Urothelium cell line (cell line): ENCODE measurements around the gene GNAT1.

Source experiments
- DNase-seq: peaks from one replicate; pipeline ENCODE4 v3.0.0; 2011; ENCODE audit warnings: low spot score, mixed read lengths
- FAIRE-seq: peaks from 2 replicates; lab custom pipeline; 2011; peaks lifted over from hg19 to GRCh38; lab: Jason Lieb, UNC

GNAT1 gene

DNA sequence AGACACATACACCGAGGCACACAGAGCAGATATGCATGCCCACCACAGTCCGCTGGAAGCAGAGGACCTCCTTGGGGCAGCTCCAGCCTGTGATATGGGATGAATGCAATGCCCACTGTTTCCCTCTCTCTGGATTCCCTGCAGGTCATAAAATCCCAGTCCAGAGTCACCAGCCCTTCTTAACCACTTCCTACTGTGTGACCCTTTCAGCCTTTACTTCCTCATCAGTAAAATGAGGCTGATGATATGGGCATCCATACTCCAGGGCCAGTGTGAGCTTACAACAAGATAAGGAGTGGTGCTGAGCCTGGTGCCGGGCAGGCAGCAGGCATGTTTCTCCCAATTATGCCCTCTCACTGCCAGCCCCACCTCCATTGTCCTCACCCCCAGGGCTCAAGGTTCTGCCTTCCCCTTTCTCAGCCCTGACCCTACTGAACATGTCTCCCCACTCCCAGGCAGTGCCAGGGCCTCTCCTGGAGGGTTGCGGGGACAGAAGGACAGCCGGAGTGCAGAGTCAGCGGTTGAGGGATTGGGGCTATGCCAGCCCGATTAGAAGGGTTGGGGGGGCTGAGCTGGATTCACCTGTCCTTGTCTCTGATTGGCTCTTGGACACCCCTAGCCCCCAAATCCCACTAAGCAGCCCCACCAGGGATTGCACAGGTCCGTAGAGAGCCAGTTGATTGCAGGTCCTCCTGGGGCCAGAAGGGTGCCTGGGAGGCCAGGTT, at the start of gene GNAT1:
GNAT1 (plus strand) TSS at position 675 of the 725 bp plus-strand sequence. CDS start 116 bp downstream, outside the sequence.
- FAIRE-seq = no peak
- DNase-seq = no peak

DNA sequence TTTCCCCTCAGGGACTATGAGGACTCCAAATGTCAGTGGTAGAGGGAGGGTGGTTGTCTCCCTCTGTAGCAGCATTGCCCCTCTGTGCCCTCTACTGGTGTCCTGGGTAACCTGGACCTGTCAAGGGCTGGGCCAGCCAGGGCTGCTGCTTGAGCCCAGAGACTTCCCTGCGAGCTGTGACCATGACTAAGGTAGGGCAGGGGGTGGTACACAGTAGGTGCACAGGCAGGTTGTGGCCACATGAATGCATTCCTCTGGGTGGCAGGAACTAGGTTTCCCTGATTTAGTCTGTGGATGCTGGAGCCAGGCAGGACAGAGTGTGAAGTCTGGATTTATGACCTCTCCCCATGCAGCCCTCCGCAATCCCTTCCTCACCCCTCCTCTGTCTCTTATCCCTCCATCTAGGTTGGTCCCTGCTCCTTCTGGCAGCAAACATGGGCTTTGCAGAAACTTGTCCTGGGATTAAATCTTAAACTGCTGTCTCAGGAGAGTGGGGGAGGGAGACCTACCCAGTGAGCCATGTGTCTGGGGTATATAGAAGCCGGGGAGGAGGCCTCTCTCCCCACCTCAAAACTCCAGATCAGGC, 45.0 kb upstream of the GNAT1 start:
- DNase-seq (no peak), FAIRE-seq (no peak)

DNA sequence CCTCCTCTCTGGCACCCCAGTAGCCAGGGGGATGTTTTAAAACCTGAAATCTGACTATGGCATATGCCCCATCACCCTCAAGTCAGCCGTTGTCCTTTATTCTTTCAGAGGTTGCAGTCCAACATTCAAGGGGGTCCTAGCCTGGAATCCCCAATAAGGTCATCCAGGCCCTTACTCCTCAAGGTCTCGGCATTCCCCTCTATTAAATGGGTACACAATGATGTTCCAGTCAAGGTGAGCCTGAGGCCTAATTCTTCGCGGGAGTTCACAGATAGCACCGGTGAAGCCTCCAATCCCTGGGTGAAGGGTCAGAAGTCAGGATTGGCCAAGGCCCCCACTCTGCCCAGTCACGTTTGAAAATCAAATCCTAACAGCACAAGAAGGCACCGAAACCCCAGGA, 44.4 kb upstream of the GNAT1 start:
- FAIRE-seq = no peak

DNA sequence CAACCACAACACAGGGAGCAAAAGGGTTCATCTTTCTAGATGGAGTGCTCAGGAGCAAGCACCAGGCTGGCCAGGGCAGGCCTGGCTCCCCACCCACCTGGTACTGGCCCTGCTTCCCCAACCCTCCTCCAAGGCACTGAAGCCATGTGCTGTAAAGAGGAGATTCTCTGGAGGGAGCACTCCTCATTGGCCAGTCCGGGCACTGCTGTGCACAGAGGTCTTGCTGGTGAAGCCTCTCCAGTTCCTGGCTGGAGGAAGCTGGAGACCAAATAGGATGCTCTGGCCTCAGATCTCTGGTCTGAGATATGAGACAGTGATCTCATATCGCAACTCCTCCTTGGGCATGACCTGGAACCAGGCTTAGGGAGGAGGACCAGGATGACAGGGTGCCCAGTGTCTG, 44.0 kb upstream of the GNAT1 start:
- no peak for FAIRE-seq
- DNase-seq = no peak

More for the DNA sequence above, 44.4 kb upstream of the GNAT1 start:
- DNase-seq = no peak

DNA sequence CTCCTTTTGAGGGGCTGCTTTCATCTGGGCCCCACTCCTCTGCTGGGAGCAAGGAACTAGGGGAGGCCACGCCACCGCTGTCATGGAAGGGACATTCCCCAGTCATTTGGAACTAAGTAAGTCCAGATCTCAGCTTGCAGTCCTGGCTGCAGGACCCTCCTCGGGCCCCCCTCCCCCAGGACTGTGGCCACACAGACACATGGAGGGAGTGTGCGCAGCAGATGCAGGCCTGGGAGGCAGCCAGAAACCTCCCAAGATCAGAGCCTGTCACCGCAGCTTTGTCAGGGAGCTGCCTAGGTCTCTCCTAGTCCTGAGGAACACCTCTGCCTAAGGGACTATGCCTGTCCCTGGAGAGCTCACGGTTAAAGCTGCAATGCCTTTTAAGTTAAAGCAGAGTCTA, 43.5 kb upstream of the GNAT1 start:
- DNase-seq (no peak), FAIRE-seq (no peak)

DNA sequence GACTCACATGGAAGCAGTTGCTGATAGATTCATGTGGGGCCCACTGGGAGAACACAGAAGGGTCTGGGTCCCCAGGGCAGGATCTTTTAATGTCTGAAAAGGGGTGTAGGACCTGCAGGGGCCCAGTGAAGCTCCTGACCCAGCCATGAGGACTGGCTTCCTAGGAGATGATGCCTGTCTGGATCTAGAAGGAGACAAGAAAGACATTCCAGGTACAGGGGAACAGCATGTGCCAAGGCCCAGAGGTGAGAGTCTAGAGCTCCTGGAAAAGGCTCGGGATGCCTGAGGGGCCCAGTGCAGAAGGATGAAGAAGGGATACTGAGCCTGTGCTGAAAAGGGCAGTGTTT, 41.0 kb upstream of the GNAT1 start:
- FAIRE-seq (no peak), DNase-seq (no peak)

DNA sequence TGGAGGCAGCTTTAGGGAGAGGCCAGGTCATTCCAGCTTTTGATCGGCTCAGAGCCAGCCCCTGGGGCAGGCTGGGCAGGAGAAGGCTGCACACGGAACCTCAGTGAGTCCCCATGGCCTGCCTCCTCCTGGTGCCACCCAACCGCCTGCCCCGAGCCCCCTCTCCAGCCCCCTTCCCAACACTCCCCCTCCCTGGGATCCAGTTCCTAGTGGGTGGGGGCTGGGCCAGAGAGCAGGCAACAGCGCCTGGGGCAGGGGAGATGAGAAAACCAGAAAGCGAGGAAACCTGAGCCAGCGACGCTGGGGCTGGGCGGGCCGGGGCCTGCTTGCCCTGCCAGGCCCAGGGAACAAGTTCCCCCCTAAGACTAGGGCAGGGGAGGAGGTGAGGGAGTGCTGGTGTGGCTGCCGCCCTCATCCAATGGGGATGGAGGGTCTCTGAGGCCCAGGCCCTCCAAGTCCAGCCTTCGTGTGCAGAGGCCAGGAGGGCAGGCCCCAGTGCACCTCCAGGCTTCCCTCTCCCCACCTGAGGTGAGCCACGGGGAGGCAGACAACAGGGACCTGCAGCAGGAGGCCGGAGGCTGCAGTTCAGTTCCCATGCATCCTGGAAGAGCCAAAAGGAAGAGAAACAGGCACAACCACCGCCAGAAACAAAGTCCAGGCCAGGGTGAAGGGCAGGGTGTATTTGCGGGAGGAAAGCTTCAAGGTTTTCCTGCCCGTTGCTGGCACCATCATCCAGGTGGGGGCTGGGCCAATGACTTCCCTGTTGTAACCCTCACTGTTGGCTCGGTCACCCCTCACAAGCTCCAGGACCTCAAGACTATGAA, 40.3 kb upstream of the GNAT1 start:
- no peak for FAIRE-seq
- no peak for DNase-seq

DNA sequence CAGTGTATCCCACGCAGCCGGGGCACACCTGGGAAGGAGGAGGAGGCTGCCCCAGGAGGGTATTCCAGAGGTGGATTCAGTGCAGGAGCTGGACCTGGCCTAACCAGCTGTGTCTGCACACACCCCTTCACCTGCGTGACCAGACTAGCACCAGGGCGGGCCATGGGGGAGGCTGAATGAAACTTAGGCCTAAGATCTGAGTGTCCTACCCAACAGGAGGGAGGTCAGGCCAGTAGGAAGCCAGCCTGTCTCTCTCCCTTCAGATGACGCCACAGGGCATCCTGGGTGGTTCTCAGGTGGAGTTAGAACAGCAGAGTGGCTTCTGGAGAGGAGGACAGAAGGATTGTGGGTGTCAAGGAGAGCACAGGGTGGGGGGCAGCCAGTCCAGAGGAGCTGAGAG, 39.7 kb upstream of the GNAT1 start:
- no peak for FAIRE-seq

DNA sequence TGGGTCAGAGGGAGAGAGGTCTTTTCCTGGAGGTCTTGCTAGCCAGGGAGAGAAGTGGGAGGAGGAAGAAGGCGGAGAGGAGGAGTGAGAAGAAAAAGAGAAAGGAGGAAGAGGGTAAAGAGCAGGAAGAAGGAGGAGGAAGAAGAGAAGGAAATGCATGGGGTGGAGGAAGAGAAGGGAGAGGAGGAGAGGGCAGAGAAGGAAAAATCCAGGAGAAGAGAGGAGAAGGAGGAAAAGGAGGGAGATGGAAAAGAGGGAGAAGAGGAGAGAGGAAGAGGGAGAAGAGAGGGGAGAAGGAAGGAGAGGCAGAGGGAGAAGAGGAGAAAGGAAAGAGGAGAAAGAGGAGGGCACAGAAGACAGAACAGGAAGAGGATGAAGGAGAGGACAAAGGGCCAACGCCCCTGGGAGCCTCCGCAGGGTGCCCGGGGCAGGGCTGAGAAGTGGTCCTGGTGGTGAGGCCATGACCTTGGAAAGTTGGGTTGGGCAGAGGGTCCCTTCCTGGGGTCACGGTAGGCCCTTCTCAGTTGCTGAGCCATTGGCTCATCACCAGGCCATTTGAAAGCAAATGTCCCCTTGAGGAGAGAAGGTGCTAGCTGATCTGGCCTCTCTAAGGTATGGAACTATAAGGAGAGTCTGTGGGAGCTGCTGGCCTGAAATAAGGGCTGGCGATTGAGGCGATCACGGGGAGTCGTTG, 37.5 kb upstream of the GNAT1 start:
- DNase-seq (no peak), FAIRE-seq (no peak)

More for the DNA sequence above, 39.7 kb upstream of the GNAT1 start:
- DNase-seq = no peak

DNA sequence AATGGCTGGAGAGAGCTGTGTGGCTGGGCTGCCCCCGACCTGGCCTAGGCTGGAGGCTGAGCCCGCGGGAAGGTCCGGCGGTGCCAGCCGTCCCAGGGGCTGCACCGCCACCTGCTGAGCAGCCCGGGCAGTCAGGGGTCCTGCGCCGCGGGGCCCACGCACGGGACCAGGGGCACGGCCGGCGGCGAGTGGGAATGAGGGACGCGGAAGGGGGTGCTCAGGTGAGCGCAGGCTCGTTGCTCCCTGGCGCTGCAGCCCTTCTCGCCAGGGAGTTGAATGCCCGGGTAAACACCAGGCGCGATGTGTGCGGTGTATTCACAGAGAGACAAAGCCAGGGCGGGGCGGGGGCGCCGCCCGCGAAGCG, 37.0 kb upstream of the GNAT1 start:
- FAIRE-seq = peak; percentile 40
- DNase-seq = no peak

DNA sequence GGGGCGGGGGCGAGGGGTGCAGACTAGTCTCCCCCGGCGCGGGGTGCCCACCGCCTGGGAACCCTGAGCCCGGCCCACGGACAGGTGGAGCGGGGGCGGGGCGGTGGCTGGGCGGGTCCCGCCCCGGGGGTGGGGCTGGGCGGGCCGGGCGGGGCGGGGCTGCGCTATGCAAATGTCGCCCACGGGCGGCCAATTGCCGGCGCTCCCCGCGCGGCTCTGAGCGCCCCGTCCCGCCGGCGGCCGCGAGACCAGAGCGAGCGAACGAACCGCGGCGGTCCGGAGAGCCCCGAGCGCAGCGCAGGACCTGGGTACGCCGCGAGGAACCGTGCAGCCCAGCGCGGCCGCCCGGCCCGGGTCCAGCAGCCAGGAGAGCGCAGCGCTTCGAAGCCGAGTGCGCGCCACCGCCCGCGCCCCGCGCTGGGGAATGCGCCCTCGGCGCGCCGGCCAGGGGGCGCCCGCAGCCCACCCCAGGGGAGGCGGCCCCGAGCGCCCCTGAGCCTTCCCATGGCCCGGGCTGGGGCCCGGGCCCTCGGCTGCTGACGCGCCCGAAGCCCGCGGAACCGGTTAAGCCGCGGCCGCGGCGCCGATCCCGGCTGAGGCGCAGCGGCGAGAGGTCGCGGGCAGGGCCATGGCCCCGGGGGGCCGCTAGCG, 36.4 kb upstream of the GNAT1 start, which contains the start of gene SEMA3F:
SEMA3F (plus strand) TSS at position 485 of the 651 bp plus-strand sequence. CDS start 4,299 bp downstream, outside the sequence.
- FAIRE-seq (no peak), DNase-seq (peak; percentile 95)

DNA sequence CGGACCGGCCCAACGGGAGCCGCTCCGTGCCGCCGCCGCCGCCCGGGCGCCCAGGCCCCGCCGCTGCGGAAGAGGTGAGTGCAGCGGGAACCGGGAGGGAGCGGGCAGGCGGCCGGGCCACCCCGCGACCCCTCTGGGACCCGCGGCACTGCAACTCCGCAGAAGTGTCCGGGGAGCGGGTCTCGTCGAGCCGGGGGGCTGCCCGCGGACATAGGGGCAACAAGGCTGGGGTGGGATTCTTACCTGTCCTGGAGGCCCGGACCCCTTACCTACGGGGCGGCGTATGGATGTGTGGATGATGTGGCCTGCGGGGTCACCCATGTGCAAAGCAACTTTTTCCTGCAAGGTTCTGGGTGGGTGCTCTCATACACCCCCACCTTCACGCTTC, 35.9 kb upstream of the GNAT1 start:
- no peak for FAIRE-seq
- no peak for DNase-seq

DNA sequence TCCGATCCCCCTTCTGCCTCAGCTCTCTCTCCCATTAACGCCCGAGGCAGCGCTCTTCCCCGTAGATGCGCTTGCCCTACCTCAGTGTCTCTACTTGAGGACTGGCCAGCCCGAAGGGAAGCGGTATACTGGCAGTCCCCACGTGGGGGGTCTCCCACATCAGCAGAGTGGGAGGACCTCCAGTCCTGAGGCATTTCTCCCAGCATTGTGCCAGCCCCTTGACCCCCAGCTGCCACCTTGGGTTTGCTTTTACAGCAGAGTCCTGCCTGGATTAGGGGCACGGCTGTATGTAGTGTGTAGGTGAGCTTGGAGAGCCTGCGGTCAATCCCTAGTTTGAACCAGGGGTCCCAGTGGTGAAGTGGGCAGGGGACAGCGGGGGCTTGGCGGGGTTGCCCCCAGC, 35.5 kb upstream of the GNAT1 start:
- DNase-seq = peak; percentile 35
- FAIRE-seq = no peak

DNA sequence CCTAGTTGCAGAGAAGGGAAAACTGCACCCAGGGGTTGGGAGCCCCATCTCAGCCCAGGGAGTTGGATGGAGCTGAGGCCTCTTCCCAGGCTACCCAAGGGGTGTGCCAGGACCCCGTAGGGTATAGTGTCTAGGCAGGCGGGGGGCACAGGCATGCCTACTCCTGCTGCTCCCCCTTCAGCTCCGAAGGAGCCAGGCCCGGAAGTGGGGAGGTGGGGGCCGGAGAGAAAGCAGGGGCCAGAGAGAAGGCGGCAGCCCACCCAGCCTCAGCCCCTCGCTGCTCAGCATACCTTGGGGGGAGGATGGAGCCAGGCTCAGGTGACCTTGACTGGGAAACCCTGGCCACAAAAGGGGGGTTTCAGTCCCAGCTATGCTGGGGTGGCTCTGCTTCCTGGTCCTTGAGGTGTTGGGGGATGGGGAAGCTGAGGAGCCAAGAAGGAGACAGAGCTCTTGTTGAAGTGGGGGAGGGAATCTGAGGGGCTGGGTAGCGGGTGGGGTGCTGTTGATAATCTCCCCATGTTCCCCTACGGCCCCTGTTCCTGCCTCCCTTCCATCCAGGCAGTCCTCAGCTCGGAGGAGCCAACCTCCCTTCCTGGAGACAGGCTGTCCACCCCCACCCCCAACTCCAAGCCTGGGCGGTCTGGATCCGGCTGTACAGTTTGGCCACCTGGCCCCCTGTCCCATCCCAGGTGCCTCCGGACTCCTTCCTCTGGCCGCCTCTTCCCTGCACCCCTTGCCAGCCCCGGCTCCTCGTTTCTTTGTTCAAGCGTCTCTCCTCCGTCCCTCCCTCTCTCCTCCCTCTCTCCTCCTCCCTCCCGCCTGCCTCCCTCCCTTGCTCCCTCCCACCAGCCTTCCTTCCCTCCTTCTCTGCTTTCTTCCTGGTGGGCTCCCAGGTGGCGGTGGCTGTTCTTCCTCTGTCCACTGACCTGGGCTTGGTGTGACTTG, 34.6 kb upstream of the GNAT1 start:
- peak; percentile 75 for FAIRE-seq
- DNase-seq = peak; percentile 47

DNA sequence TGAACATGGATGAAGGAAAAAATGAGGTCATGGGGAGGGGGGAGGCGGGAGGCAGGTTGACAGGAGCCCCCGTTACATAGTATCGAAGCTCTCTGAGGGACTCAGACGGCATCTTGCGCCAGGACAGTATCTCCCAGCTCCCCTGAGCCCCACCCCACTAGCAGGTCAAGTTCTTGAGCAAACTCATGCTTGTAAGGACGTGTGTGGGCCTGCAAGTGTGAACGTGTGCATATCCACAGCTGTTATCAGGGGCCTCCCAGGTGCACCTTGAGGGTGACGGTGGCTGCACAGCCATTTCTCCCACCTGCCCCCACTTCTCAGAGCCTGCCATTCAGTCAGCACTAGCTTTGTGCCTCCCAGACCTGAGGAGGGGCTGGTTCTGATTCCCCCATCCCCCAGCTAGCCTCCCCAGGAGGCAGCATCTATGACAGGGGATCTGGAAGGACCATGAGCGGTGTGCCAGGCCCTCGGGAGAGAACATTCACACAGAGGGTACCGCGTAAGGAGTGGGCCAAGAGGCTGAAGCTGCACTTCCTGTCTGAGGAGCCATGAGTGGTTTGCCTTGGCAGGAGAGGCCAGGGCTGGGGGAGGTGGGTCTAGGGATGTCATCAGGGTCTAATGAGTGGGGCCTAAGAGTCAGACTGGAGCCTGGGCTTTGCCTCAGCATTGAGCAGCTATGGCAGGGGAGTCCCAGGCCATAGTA, 33.4 kb upstream of the GNAT1 start:
- FAIRE-seq = no peak
- DNase-seq = no peak

DNA sequence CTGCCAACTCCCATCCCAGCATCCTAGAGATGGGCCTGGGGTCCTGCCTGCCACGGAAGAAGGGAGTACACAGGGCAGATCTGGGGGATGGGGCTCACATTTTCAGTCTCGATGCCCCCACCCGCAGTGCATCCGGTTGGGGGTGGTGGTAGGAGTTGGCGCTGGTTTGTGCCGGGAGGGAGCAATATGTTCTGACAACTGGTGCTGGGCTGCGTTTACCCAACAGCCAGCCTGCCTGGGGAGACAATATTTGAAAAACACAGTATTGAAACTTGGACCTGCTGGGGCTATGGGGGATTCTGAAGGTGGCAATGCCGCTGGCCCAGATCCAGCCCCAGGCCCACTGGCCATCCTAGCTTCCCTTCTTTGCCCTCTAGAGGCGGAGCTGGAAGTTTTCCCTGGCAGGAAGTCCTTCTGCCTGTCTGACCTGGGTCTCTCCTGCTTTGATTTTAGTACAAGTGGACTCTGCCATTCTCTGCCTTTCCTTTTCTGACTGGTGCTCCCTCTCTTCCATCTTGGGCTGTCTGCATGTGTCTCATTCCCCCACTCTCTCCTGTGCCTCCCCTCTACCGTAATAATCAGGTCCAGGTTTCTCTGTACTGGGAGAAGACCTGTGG, 32.8 kb upstream of the GNAT1 start:
- FAIRE-seq = no peak
- no peak for DNase-seq

DNA sequence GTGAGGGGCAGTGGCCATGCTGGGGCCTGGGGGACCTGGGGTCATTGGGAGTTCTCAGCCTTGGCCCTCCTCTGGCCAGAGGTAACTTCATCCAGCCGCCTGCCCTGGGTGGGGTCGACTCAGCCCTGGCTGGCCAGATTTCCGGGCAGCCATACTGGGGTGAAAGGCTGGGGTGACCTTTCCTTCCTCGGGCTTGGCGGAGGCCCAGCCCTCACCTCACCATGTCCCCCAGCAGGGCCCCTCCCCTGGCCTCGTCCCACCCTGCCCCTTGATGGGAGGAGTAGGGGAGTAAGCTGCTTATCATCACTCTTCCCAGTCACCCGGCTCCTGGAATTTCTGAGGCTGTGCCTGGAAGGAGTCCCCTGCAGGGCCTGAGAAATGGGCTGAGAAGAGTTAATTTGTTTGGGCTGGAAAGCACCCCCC, 30.8 kb upstream of the GNAT1 start:
- no peak for FAIRE-seq

DNA sequence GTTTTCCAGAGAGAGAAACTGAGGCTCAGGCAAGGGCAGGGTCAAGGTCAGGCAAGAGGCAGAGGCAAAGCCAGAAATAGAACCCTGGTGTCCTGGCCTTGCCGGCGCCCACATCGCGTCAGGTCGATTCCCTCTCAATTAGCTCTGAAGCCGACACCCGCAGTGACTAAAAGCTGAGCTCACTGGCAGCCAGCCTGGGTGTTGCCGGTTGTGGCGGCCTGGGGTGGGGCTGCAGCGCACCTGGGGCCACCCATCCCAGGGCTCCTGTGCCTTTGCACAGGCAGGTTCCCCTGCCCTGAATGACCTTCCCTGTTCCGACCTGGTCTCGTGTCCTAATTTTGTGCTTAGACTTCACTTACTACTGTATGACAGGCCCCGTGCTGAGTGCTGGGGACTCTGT, 30.1 kb upstream of the GNAT1 start:
- DNase-seq (no peak), FAIRE-seq (peak; percentile 44)

More for the DNA sequence above, 30.8 kb upstream of the GNAT1 start:
- DNase-seq = no peak
